Pancreas (tissue), 10 donors: Measurements from ENCODE around the gene NECTIN2. TPM values are rescaled to one million over a fixed set of nuclear protein-coding genes. Genes with fewer than 3 reads are reported as not detected.
"Not testable (repeated sequence)": the region's sequence is repeated elsewhere in the genome, so short reads cannot be mapped to it uniquely, and the experiment has no call there.

Experiments
- ATAC-seq, 4 donors: fragments of 200-7000 bp; cut with Tn5 transposase; one replicate each; pipeline versions ENCODE4 v1.8.0 to v1.9.1; 2020; ENCODE audit warnings: mild to moderate bottlenecking in 4 of 4, moderate library complexity in 4 of 4
- DNase-seq, 6 donors: peaks; one replicate each; pipeline ENCODE4 v3.0.0-alpha.2; 2020
- FAIRE-seq: peaks from 2 replicates; lab custom pipeline; 2012; peaks lifted over from hg19 to GRCh38; lab: Jason Lieb, UNC
- H3K27ac ChIP-seq, 4 donors: fragments of 200-600 bp; sonication (generic); 1 replicate in 3 of 4; 2 replicates in 1 of 4; pipeline versions ENCODE4 v1.5.0 to v1.8.0; 2020
- H3K27me3 ChIP-seq, 4 donors: fragments of 200-600 bp; one replicate each; pipeline ENCODE4 v1.8.0; 2021
- H3K36me3 ChIP-seq, 3 donors: fragments of 200-600 bp; sonication (generic) in 1 of 3; one replicate each; pipeline versions ENCODE4 v1.5.0 to v1.8.0; 2020 to 2021
- H3K4me1 ChIP-seq, 3 donors: fragments of 200-600 bp; one replicate each; pipeline ENCODE4 v1.8.0; 2021
- H3K4me3 ChIP-seq, 4 donors: fragments of 200-600 bp; sonication (generic) in 2 of 4; one replicate each; pipeline versions ENCODE4 v1.5.0 to v1.8.0; 2020 to 2021
- H3K9me3 ChIP-seq, 4 donors: fragments of 200-600 bp; one replicate each; pipeline ENCODE4 v1.8.0; 2021
- CTCF ChIP-seq, 4 donors: fragments of 200-600 bp; sonication (generic) in 3 of 4; IDR thresholded peaks; one replicate each; pipeline versions ENCODE4 v1.5.0 to v1.8.0; 2021; ENCODE audit warnings: antibody characterized with exemption in 4 of 4
- WGBS, 2 donors: extraction: QIAGEN DNeasy Blood & Tissue Kit; methylation state at CpG; one replicate each; pipeline ENCODE4 v1.1.7; 2013; 5-methylcytosine and 5-hydroxymethylcytosine counted together
- intact Hi-C, 3 donors: fragments of 100-400 bp; cut with DNase I; formaldehyde crosslinking; loops; one replicate each; pipeline versions ENCODE4 v1.11.1 to v1.14.2; 2022
- polyA plus RNA-seq, 2 donors: library from polyadenylated mRNA; stranded (reverse); fragments of 200-250 nt; gene quantifications; one replicate each; pipeline ENCODE4 v1.2.3, GENCODE V29; 2013
- total RNA-seq, 6 donors: library from RNA; stranded (reverse); fragmentation: NEBNext Ultra II Directional in 4 of 6; extraction: Animal tissue kit (Norgen Biotek cat#: 25700) in 4 of 6; gene quantifications; one replicate each; pipeline versions ENCODE4 v1.2.1 to v1.2.4, GENCODE V29; 2021 to 2023
- donor health status: healthy with polysubstance abuse.
- donor health status: DM: no; HTN: no; CAD: no; lungs with moderate emphysema.
- donor health status: DM: no; HTN: no; CAD: no.
- donor health status: control.
- donor health status: control.
- donor health status: Bipolar disorder and iron deficiency.
- donor health status: DM: yes; HTN: yes; CAD: no.
- donor health status: DM: no; HTN: no; CAD: no.
- donor health status: DM: no; HTN: no; CAD: no.
- donor health status: DM: yes; HTN: yes; CAD: no.

The NECTIN2 gene
- total and polyA plus RNA-seq, 8 donors, result 26.7 to 101 (median 52.7) TPM

DNA sequence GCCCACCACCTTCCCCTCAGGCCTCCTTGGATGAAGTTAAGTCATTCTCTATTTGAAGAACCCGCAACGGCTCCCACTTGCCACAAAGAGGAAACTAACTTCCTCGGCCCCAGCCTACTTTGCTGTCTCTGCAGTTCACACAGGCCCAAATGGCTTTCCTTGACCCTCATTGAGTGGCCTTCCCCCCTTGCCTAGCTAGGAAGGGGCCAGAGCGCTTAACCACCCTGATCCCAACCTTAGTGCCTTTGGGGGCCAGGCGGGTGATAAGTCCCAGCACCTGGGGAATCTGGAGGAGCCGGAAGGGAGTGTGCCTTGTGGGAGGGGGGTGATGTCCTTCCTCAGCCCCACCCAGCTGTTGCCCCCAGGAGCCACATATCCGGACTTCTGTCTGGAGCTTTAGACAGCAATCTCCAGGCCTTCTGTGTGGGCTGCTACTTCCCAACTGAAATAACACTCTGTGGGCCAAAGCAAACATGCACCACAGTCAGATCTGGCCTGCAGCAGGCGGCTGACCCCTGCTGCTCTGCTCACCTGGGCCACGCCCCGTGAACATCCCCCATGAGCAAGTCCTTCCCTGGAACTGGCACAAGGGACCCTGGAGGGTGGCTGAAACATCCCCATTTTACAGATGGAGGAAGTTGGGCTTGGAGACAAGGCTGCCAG, 10.5 kb downstream of the NECTIN2 start:
- WGBS, 2 donors, result 39 to 42% methylated on average over 10 of the region's 10 CpGs
- Histone ChIP-seq H3K4me3 (no peak overlapping the region), H3K27ac (peak overlapping the region; percentile 6 to 76 (median 61)), H3K27me3 (no peaks in the 10 kb centered on the region), H3K4me1 (peaks cover 0 to 22% (median 8%) of the 10 kb centered on the region in 3 donors), H3K36me3 (no peaks in the 10 kb centered on the region), H3K9me3 (no peaks in the 10 kb centered on the region)
- no peak for TF ChIP-seq CTCF (IDR thresholded peaks at IDR 0.05)
- FAIRE-seq, result no peak
- intact Hi-C loops, result no loop called here
- peak; percentile 58 to 84 (median 78) for ATAC-seq
- peak in 2 of 6 donors; percentile 56 to 57 for DNase-seq

DNA sequence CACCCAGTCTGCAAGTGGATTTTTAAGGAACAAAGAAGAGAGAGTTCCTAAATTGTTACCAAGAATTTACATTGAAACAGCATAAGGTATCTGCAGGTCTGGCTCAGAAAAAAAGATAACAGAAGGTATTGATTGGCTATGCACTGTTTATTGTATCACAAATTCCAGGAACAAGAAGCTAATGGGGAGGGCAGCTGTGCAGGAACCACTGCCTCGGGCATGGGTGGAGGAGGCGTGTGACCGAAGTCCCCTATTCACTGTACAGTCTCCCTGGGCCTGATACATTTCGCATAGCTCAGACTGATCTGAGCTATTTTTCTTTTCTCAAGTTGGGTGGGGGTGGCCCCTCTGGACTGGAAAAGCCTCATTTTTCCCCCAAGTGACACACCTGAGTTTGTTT, 11.7 kb downstream of the NECTIN2 start:
- ATAC-seq (peak in 2 of 4 donors; percentile 80 to 83), DNase-seq (peak in 1 of 6 donors; percentile 49), FAIRE-seq (no peak)
- Histone ChIP-seq H3K27ac (peak overlapping the region in 2 of 4 donors; percentile 34 to 76), H3K4me3 (no peak overlapping the region), H3K36me3 (no peaks in the 10 kb centered on the region), H3K27me3 (no peaks in the 10 kb centered on the region), H3K9me3 (no peaks in the 10 kb centered on the region), H3K4me1 (peaks cover 0 to 22% (median 8%) of the 10 kb centered on the region in 3 donors)
- TF ChIP-seq CTCF (IDR thresholded peaks at IDR 0.05), result no peak
- WGBS, 2 donors, result 16 to 22% methylated on average over 4 of the region's 4 CpGs
- intact Hi-C loops, result no loop called here

- FAIRE-seq, DNase-seq, H3K4me3 ChIP-seq, H3K36me3 ChIP-seq, H3K27ac ChIP-seq, H3K9me3 ChIP-seq, intact Hi-C loops, ATAC-seq, H3K27me3 ChIP-seq: not testable (repeated sequence)
- peaks cover 0 to 13% (median 4%) of the 10 kb centered on the region in 3 donors for H3K4me1 ChIP-seq
- 70 to 73% methylated on average over 3 of the region's 3 CpGs for WGBS, 2 donors
These were observed 15.5 kb downstream of the NECTIN2 start for GRCh38 chr19:44861576-44861975.

- no peak for TF ChIP-seq CTCF (IDR thresholded peaks at IDR 0.05)
- ATAC-seq (no peak), DNase-seq (no peak), FAIRE-seq (no peak)
- H3K4me3 ChIP-seq, result no peak overlapping the region
- WGBS, 2 donors, result 84 to 93% methylated on average over 2 of the region's 2 CpGs
- no peak overlapping the region for H3K27ac ChIP-seq
- H3K9me3 ChIP-seq, result no peaks in the 10 kb centered on the region
- peaks cover 0 to 6% (median 0%) of the 10 kb centered on the region in 3 donors for H3K36me3 ChIP-seq
- peaks cover 0 to under 1% (median 0%) of the 10 kb centered on the region in 3 donors for H3K4me1 ChIP-seq
- intact Hi-C loops, result no loop called here
- no peaks in the 10 kb centered on the region for H3K27me3 ChIP-seq
These were observed 17.9 kb downstream of the NECTIN2 start for GRCh38 chr19:44863990-44864389.

DNA sequence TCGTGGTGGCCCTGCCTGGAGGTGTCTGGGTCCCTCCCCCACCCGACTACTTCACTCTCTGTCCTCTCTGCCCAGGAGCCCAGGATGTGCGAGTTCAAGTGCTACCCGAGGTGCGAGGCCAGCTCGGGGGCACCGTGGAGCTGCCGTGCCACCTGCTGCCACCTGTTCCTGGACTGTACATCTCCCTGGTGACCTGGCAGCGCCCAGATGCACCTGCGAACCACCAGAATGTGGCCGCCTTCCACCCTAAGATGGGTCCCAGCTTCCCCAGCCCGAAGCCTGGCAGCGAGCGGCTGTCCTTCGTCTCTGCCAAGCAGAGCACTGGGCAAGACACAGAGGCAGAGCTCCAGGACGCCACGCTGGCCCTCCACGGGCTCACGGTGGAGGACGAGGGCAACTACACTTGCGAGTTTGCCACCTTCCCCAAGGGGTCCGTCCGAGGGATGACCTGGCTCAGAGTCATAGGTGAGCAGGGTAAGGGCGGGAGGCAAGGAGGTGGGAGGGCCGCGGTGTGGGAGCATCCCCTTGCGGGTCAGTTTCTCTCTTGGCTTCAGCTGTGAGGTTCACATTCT, 19.2 kb downstream of the NECTIN2 start:
- no peak overlapping the region for H3K4me3 ChIP-seq
- 94 to 95% methylated on average over 27 of the region's 27 CpGs for WGBS, 2 donors
- H3K9me3 ChIP-seq, result no peaks in the 10 kb centered on the region
- intact Hi-C loops, result no loop called here
- no peak for FAIRE-seq
- no peaks in the 10 kb centered on the region for H3K27me3 ChIP-seq
- ATAC-seq, result no peak
- H3K4me1 ChIP-seq, result peaks cover 0 to 3% (median 0%) of the 10 kb centered on the region in 3 donors
- no peak for TF ChIP-seq CTCF (IDR thresholded peaks at IDR 0.05)
- no peak for DNase-seq
- H3K27ac ChIP-seq, result no peak overlapping the region
- H3K36me3 ChIP-seq, result peaks cover 0 to 6% (median 0%) of the 10 kb centered on the region in 3 donors
